Esophagus (tissue), 2 donors: ENCODE results near the gene GADD45A. TPM values are rescaled to one million over a fixed set of nuclear protein-coding genes. Genes with fewer than 3 reads are reported as not detected.

Experiments used
- H3K27ac ChIP-seq, 2 donors: one replicate each; pipeline ENCODE4 v1.5.1; 2013; ENCODE audit warnings: low read depth in 2 of 2, mild to moderate bottlenecking in 2 of 2, inconsistent platforms in 1 of 2, low read length in 1 of 2, moderate library complexity in 1 of 2
- H3K27me3 ChIP-seq, 2 donors: one replicate each; pipeline ENCODE4 v1.6.1; 2013; ENCODE audit warnings: low read length in 2 of 2, control low read depth in 1 of 2, mild to moderate bottlenecking in 1 of 2; ENCODE audit not compliant: insufficient read depth in 2 of 2, control insufficient read depth in 1 of 2
- H3K36me3 ChIP-seq, 2 donors: one replicate each; pipeline ENCODE4 v1.6.1; 2013; ENCODE audit warnings: low read length in 1 of 2; ENCODE audit not compliant: control insufficient read depth in 2 of 2, insufficient read depth in 2 of 2
- H3K4me1 ChIP-seq, 2 donors: one replicate each; pipeline ENCODE4 v1.6.1; 2013; ENCODE audit warnings: low read length in 1 of 2; ENCODE audit not compliant: control insufficient read depth in 2 of 2, insufficient read depth in 2 of 2
- H3K4me3 ChIP-seq, 2 donors: one replicate each; pipeline ENCODE4 v1.5.1; 2013; ENCODE audit warnings: low read length in 2 of 2, mild to moderate bottlenecking in 2 of 2, low read depth in 1 of 2, moderate library complexity in 1 of 2
- H3K9me3 ChIP-seq, 2 donors: one replicate each; pipeline ENCODE4 v1.6.1; 2013; ENCODE audit warnings: mild to moderate bottlenecking in 2 of 2, low read depth in 1 of 2, low read length in 1 of 2, moderate library complexity in 1 of 2; ENCODE audit not compliant: control insufficient read depth in 2 of 2, insufficient read depth in 1 of 2
- WGBS, 2 donors: extraction: QIAGEN DNeasy Blood & Tissue Kit; methylation state at CpG; one replicate each; pipeline ENCODE4 v1.1.7; 2013; 5-methylcytosine and 5-hydroxymethylcytosine counted together
- polyA plus RNA-seq, 2 donors: library from polyadenylated mRNA; stranded (reverse); fragments of 200-250 nt; gene quantifications; one replicate each; pipeline ENCODE4 v1.2.3, GENCODE V29; 2013
- donor health status: healthy with polysubstance abuse.
- donor health status: Bipolar disorder and iron deficiency.

The GADD45A gene
- polyA plus RNA-seq, 2 donors: 32.7 to 56.7 TPM

DNA sequence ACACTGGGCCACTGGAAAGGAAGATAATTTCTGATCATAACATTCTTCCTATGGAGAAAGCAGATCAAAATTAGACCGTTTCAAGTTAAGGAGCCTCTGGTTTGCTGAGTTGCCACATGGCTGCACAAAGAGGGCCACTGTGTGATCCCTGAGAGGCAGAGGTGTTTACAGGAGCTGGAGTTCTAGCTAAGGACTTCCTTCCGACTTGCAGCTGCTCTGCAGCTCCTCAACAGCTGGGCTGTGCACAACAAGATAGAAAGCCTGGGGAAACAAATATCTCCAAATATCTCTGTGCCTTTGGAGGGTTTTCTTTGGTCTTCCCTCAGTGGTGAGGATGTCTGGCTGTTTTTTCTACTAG is 26.8 kb downstream of the GADD45A start:
- 33 to 56% methylated on average over 2 of the region's 2 CpGs for WGBS, 2 donors
- no peaks in the 10 kb centered on the region for H3K36me3 ChIP-seq
- no peaks in the 10 kb centered on the region for H3K27me3 ChIP-seq
- no peaks in the 10 kb centered on the region for H3K9me3 ChIP-seq
- H3K4me3 ChIP-seq: no peak overlapping the region
- peaks cover 7 to 15% of the 10 kb centered on the region in 2 donors for H3K4me1 ChIP-seq
- no peak overlapping the region for H3K27ac ChIP-seq

DNA sequence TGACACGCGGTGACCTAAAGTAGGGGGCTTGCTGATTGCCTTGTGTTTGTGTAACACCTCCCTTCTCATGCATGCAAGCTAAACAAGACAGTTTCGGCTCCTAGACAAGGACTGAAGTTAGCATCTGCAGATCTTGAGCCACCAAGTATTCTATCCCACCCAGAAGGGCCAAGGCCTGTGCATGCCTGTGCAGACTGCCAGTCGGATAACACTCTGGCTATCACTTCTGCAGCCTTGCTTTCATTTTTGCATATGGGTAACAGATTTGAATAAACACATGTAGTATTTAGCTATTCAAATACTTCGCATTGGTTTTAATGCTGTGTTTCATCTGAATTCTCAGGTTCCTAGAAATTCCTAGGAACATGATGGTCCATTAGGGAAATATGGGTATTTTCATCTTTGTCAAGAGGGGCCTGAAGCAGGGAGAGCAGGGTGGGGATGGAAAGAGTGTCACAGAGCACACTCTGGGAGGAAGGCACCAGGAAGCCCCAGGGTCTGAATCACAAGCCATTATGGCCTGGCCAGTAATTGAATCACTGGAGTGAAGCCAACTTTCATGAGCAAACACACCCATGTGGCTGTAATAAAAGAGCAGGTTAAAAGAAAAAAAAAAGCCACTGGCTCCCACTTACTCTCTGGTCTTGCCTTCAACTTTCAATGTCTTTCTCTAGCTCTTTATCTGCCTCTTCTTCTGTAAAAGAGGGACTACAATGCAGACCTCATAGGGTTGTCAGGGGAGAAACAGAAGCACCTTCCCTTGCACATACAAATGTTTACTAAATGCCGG is 28.3 kb downstream of the GADD45A start:
- Histone ChIP-seq H3K27ac (no peak overlapping the region), H3K4me3 (no peak overlapping the region), H3K9me3 (no peaks in the 10 kb centered on the region), H3K27me3 (no peaks in the 10 kb centered on the region), H3K36me3 (no peaks in the 10 kb centered on the region), H3K4me1 (peaks cover 7 to 14% of the 10 kb centered on the region in 2 donors)
- WGBS, 2 donors: 71 to 74% methylated on average over 6 of the region's 6 CpGs

DNA sequence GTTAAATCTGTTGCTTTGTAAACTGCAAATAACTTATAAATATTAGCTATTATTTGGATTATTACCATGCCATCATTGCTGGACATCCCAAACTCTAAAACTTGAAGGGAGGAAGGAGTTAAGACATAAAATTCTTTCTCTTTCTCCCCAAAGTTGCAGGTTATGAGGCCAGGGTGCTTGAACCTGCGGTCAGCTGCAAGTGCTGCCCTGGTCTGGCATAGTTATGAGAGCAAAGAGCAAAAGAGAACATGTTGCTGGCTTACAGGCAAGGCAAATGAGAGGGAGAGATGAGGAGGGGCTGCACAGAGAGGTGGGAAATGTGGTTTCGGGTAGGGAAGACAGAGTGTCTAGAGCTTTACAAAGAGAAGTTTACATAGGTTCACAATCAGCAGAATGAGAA is 30.8 kb downstream of the GADD45A start:
- Histone ChIP-seq H3K9me3 (no peaks in the 10 kb centered on the region), H3K36me3 (no peaks in the 10 kb centered on the region), H3K4me3 (no peak overlapping the region), H3K27ac (no peak overlapping the region), H3K27me3 (no peaks in the 10 kb centered on the region), H3K4me1 (peaks cover 2 to 9% of the 10 kb centered on the region in 2 donors)
- 91 to 96% methylated on average over 2 of the region's 2 CpGs for WGBS, 2 donors

DNA sequence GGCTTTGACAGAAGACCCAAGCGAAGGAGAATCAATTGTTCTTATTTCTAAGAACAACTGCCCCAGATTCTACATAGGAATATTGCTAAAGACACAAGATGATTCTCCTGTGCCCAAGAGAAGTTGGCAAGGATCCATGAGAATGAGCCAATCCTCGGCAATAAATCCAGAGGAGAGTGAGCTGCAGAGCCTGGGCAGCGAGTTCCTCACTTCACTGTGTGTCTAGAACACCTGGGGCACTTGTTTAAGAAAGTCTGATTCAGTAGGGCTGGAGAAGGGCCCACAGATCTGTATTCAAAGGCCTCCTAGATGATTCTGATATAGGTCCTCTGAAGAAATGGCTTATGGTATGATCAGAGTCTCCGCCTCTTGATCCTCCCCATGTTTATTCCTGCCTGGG is 31.8 kb downstream of the GADD45A start:
- H3K27me3 ChIP-seq: no peaks in the 10 kb centered on the region
- H3K9me3 ChIP-seq: no peaks in the 10 kb centered on the region
- H3K4me3 ChIP-seq: no peak overlapping the region
- WGBS, 2 donors: 53 to 59% methylated on average over 4 of the region's 4 CpGs
- H3K27ac ChIP-seq: peak overlapping the region; percentile 53 to 67
- peaks cover 2 to 9% of the 10 kb centered on the region in 2 donors for H3K4me1 ChIP-seq
- H3K36me3 ChIP-seq: no peaks in the 10 kb centered on the region

DNA sequence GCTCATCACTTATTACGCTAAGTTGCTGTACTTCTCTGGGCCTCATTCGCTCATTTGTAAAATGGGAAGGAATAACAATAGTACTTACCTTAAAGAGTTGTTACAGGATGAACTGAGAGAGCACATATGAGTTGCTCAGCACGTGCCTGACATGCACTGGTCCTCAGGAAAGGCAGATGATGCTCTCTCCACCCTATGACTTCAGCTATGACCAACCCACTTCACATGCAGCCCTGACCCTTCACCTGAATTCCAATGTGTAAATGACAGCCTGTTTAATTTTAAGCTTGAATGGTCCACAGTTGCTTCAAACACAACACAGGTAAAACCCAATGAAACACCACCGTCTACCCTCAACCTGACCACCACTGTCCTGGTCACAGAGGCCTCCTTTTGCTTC is 32.9 kb downstream of the GADD45A start:
- H3K27ac ChIP-seq: peak overlapping the region in 1 of 2 donors; percentile 28
- H3K4me3 ChIP-seq: no peak overlapping the region
- WGBS, 2 donors: 88 to 90% methylated on average over 4 of the region's 4 CpGs
- H3K27me3 ChIP-seq: no peaks in the 10 kb centered on the region
- peaks cover 2 to 8% of the 10 kb centered on the region in 2 donors for H3K4me1 ChIP-seq
- H3K9me3 ChIP-seq: no peaks in the 10 kb centered on the region
- no peaks in the 10 kb centered on the region for H3K36me3 ChIP-seq

DNA sequence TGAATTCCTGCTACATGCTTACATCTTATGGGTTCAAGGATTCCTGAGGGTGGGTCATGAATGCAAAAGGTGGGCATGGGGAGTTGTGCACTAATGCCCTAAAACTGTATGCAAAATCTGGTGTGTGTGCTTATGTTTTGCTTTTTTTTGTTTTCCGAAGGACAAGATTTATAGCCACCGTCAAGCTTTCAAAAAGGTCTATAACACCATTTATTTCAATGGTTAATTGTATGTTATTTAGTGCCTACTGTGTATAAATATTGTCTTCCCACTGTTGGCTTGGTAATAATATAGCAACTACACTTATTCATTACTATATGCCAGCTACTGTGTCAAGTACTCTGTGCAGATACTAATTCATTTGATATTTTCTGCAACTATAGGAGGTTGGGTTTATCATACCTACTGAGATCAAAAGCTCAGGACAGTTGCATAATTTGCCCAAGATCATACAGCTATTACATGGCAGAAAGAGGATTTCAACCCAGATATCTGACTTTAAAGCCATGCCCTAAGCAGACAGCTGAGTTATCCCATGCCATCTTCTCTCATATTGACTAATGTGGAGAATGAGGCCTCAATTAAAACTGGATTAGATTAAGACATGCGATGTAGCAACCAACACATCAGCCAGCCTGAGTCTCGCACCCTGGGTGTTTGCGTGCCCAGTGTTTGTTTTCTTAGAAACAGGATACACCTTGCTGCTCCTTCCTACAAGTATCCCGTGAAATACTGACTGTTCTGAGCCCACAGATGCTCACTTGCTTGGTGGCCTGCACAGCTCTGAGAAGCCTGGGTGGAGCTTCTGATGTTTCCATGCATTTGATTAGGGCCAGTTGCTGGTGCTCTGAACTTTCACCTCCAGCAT is 34.6 kb downstream of the GADD45A start:
- Histone ChIP-seq H3K4me1 (peaks cover 0 to 7% of the 10 kb centered on the region in 2 donors), H3K4me3 (no peak overlapping the region), H3K27ac (no peak overlapping the region), H3K36me3 (no peaks in the 10 kb centered on the region), H3K9me3 (no peaks in the 10 kb centered on the region), H3K27me3 (no peaks in the 10 kb centered on the region)
- 82 to 88% methylated on average over 6 of the region's 6 CpGs for WGBS, 2 donors

DNA sequence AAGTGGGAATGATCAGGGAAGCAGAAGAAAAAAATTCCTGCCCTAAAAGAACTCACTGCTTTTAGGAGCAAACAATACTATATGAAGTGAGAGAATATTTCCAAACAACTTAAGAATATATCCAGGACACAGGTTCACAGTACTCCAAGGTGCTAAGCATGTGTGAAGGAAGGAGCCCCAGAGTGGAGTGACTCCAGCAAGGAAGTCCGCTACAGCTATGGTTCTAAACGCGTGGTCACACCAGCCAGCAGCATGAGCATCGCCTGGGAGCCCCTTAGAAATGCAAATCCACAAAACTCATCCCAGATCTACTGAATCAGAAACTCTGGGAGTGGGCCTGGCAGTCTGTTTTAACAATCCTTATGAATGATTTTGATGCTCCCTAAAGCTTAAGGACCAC is 36.1 kb downstream of the GADD45A start:
- Histone ChIP-seq H3K4me3 (no peak overlapping the region), H3K4me1 (peaks cover 0 to 5% of the 10 kb centered on the region in 2 donors), H3K9me3 (no peaks in the 10 kb centered on the region), H3K27me3 (no peaks in the 10 kb centered on the region), H3K36me3 (no peaks in the 10 kb centered on the region), H3K27ac (no peak overlapping the region)
- WGBS, 2 donors: 93 to 94% methylated on average over 4 of the region's 4 CpGs

DNA sequence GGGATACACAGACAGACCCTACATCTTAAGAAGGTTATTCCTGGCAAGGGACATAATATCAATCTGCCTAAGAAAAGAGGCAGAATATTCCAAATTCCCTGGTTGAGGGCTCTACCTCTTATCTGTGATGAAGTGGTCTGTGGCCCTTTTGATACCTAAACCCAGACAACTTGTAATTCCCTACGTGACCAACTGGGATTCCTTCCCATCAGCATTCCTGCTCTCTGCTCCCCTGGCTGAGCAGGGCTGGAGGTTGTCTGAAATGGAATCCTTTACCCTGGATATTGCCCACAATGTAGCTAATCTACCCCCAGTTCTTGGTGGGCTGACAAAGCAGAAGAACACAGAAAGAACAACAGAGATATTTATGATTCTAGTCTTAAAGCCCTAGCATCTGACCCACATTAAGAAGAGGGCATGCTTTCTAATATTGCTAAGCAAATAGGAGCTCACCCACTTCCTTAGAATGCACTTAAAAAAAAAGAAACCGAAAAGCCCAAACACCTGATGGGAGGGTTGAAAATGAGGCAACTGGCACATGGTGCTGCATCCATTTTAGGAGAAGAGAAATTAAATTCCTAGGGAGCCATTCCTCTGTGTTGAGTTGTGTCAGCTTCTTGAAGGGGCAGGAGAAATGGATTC is 36.8 kb downstream of the GADD45A start:
- peaks cover 0 to 3% of the 10 kb centered on the region in 2 donors for H3K4me1 ChIP-seq
- no peaks in the 10 kb centered on the region for H3K27me3 ChIP-seq
- 84% methylated on average over 2 of the region's 2 CpGs for WGBS, 2 donors
- no peaks in the 10 kb centered on the region for H3K36me3 ChIP-seq
- no peak overlapping the region for H3K4me3 ChIP-seq
- H3K27ac ChIP-seq: peak overlapping the region in 1 of 2 donors; percentile 58
- H3K9me3 ChIP-seq: no peaks in the 10 kb centered on the region

DNA sequence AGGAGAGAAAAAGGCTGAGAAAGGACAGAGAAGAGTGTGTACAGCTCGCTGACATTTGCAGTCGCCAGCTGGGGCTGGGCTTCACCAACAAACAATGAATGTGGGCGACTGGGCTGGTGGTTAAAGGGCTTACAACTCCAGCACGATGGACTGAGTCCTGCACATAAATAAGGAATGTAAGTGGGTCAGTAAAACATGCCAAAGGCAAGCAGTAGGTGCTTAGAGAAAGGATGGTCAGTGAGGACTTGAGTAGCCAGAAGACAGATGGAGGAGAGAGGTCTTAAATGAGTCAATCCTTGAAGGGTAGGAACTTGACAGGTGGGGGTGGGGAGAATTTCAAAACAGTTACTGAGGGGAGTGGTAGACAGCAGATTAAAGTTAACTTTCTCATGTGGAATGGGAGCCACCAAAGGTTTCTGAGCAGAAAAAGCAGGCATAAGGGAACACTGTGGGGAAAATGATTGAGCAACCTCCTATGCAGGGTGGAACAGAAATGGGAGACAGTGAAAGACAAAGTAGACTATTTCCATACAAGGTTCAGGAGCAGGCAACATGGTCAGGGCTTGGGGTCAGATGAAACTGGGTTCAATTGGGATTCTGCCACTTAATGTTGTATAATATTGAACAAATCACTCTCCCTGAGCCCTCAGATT is 37.4 kb downstream of the GADD45A start:
- Histone ChIP-seq H3K27me3 (no peaks in the 10 kb centered on the region), H3K36me3 (no peaks in the 10 kb centered on the region), H3K9me3 (no peaks in the 10 kb centered on the region), H3K4me1 (peaks cover 0 to 3% of the 10 kb centered on the region in 2 donors), H3K4me3 (no peak overlapping the region), H3K27ac (peak overlapping the region in 1 of 2 donors; percentile 58)
- 77 to 81% methylated on average over 4 of the region's 4 CpGs for WGBS, 2 donors
